HCT116 (cell line): ENCODE measurements around the gene F11R. TPM values are rescaled to one million over a fixed set of nuclear protein-coding genes. Genes with fewer than 3 reads are reported as not detected.
"Not testable (repeated sequence)": the region's sequence is repeated elsewhere in the genome, so short reads cannot be mapped to it uniquely, and the experiment has no call there.

ENCODE experiments used
- ATAC-seq: fragments of 200-7000 bp; cut with Tn5 transposase; 2 replicates; pipeline ENCODE4 v1.9.1; 2020; ENCODE audit warnings: mild to moderate bottlenecking, moderate library complexity
- BruUV-seq: library from RNA; stranded (reverse); fragments of 400-500 nt; replicated peaks from 2 replicates; lab custom pipeline; 2021; lab: Mats Ljungman, UMichigan
- CTCF ChIA-PET: fragments of 300-600 bp; sonication (Branson Sonifier 250); formaldehyde crosslinking; loops from one replicate; lab custom pipeline; 2021; ENCODE audit warnings: antibody characterized with exemption; lab: Charles Lee
- POLR2A ChIA-PET: fragments of 300-600, 350-600 bp; sonication (Branson Sonifier 250); formaldehyde crosslinking; loops from one replicate; lab custom pipeline; 2021; ENCODE audit warnings: antibody characterized with exemption; lab: Charles Lee
- RAD21 ChIA-PET, 2 experiments: fragments of 300-600 bp; sonication (Branson Sonifier 250); formaldehyde crosslinking; loops; one replicate each; lab custom pipeline; 2023; ENCODE audit warnings: low total read pairs in 2 of 2; ENCODE audit not compliant: uncharacterized antibody in 2 of 2, unreplicated experiment in 2 of 2, low non-redundant PET in 1 of 2; lab: Charles Lee
- DNase-seq: peaks from one replicate; pipeline ENCODE4 v3.0.0-alpha.2; 2010; ENCODE audit warnings: low read depth, low spot score
- H2AFZ ChIP-seq: fragments of 200-600 bp; shearing (Covaris generic), sonication (generic); 2 replicates; pipeline ENCODE4 v1.6.1; 2017; ENCODE audit warnings: low read depth, mixed run types, mixed read lengths, antibody characterized with exemption, low read length; ENCODE audit not compliant: poor library complexity, severe bottlenecking
- H3K27ac ChIP-seq: 2 replicates; pipeline ENCODE4 v1.5.1; 2012; ENCODE audit warnings: low read depth, low read length
- H3K27me3 ChIP-seq: fragments of 200-600 bp; sonication (generic); 2 replicates; pipeline ENCODE4 v1.6.1; 2016; ENCODE audit warnings: mixed run types, low read length, mixed read lengths; ENCODE audit not compliant: insufficient read depth
- H3K36me3 ChIP-seq, 2 experiments: fragments of 200-500 bp in 1 of 2; fragments of 200-600 bp in 1 of 2; sonication (Bioruptor generic) in 1 of 2; sonication (generic) in 1 of 2; 2 replicates each; pipeline versions ENCODE4 v1.5.1 to v1.6.1; 2014 to 2016; ENCODE audit warnings: low read length in 2 of 2, inconsistent platforms in 1 of 2, mixed read lengths in 1 of 2, mixed run types in 1 of 2; ENCODE audit not compliant: insufficient read depth in 2 of 2, control insufficient read depth in 1 of 2
- H3K4me1 ChIP-seq, 2 experiments: fragments of 200-600 bp in 1 of 2; sonication (generic) in 1 of 2; 2 replicates each; pipeline versions ENCODE4 v1.5.1 to v1.6.1; 2012 to 2017; ENCODE audit warnings: low read length in 2 of 2, inconsistent platforms in 1 of 2, mild to moderate bottlenecking in 1 of 2, mixed read lengths in 1 of 2, mixed run types in 1 of 2, moderate library complexity in 1 of 2; ENCODE audit not compliant: insufficient read depth in 2 of 2, control insufficient read depth in 1 of 2
- H3K4me2 ChIP-seq: fragments of 200-600 bp; sonication (generic); 2 replicates; pipeline ENCODE4 v1.6.1; 2017; ENCODE audit warnings: mixed run types, low read length, mixed read lengths
- H3K4me3 ChIP-seq, 2 experiments: fragments of 200-600 bp in 1 of 2; sonication (generic) in 1 of 2; replicated peaks in 1 of 2; 2 replicates each; pipeline ENCODE4 v1.5.1; 2011 to 2016; ENCODE audit warnings: low read length in 2 of 2, control low read depth in 1 of 2, low read depth in 1 of 2, mild to moderate bottlenecking in 1 of 2, mixed read lengths in 1 of 2, mixed run types in 1 of 2
- H3K79me2 ChIP-seq: fragments of 200-600 bp; sonication (generic); 2 replicates; pipeline ENCODE4 v1.6.1; 2017; ENCODE audit warnings: mild to moderate bottlenecking, mixed run types, low read length, moderate library complexity, mixed read lengths; ENCODE audit not compliant: insufficient read depth
- H3K9ac ChIP-seq: fragments of 200-600 bp; sonication (generic); 2 replicates; pipeline ENCODE4 v1.6.1; 2016; ENCODE audit warnings: low read length, mixed read lengths
- H3K9me2 ChIP-seq: fragments of 200-600 bp; sonication (generic), shearing (Covaris generic); 2 replicates; pipeline ENCODE4 v1.6.1; 2017; ENCODE audit warnings: mixed run types, mild to moderate bottlenecking, moderate library complexity; ENCODE audit not compliant: insufficient read depth
- H3K9me3 ChIP-seq, 2 experiments: fragments of 200-500 bp in 1 of 2; fragments of 200-600 bp in 1 of 2; sonication (Bioruptor generic) in 1 of 2; sonication (generic) in 1 of 2; 2 replicates each; pipeline ENCODE4 v1.6.1; 2014 to 2017; ENCODE audit warnings: low read length in 2 of 2, mixed read lengths in 2 of 2, inconsistent platforms in 1 of 2, low read depth in 1 of 2, mild to moderate bottlenecking in 1 of 2, mixed run types in 1 of 2, moderate library complexity in 1 of 2; ENCODE audit not compliant: control insufficient read depth in 1 of 2, insufficient read depth in 1 of 2
- H4K20me1 ChIP-seq: fragments of 200-600 bp; sonication (generic), shearing (Covaris generic); 2 replicates; pipeline ENCODE4 v1.6.1; 2017; ENCODE audit warnings: mixed run types, mild to moderate bottlenecking, moderate library complexity; ENCODE audit not compliant: insufficient read depth
- CBX3 ChIP-seq: IDR thresholded peaks from 2 replicates; pipeline ENCODE4 v1.6.1; 2012; ENCODE audit warnings: low read depth
- EGR1 ChIP-seq: IDR thresholded peaks from 2 replicates; pipeline ENCODE4 v1.6.1; 2012; ENCODE audit warnings: low read depth
- FOSL1 ChIP-seq: IDR thresholded peaks from 2 replicates; pipeline ENCODE4 v1.6.1; 2012; ENCODE audit warnings: low read depth
- JUND ChIP-seq: IDR thresholded peaks from 2 replicates; pipeline ENCODE4 v1.6.1; 2012
- SP1 ChIP-seq: IDR thresholded peaks from 2 replicates; pipeline ENCODE4 v1.6.1; 2012; ENCODE audit warnings: low read depth
- intact Hi-C: fragments of 100-400 bp; cut with micrococcal nuclease; formaldehyde crosslinking; loops from 2 replicates; pipeline ENCODE4 v1.10.0; 2022
- total RNA-seq: library from RNA; stranded (reverse); gene quantifications from one replicate; pipeline ENCODE4 v1.2.1, GENCODE V29; 2021; ENCODE audit not compliant: unreplicated experiment
- TF ChIP-seq, protein P1 (sequence below): IDR thresholded peaks from 2 replicates; pipeline ENCODE4 v1.6.1; 2012

The F11R gene
- total RNA-seq, 1 experiment from 2014 or later: 86.7 TPM

DNA sequence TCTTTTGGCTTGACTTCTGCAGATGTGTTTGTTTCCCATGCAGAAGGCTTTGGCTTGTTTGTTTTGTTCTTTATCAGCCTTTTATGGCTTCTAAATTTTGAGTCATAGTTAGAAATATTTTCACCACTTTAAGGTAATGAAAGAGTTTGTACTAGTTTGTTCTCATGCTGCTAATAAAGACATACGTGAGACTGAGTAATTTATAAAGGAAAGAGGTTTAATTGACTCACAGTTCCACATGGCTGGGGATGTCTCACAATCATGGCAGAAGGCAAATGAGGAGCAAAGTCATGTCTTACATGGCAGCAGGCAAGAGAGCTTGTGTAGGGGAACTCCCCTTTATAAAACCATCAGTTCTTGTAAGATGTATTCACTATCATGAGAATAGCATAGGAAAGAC, 6.0 kb upstream of the F11R start:
- H3K36me3 ChIP-seq, DNase-seq, H2AFZ ChIP-seq, H3K4me3 ChIP-seq, H3K9ac ChIP-seq, H3K4me2 ChIP-seq, H3K27me3 ChIP-seq, H3K79me2 ChIP-seq, BruUV-seq, RAD21 ChIA-PET, H3K27ac ChIP-seq, H4K20me1 ChIP-seq, H3K9me3 ChIP-seq, intact Hi-C loops, POLR2A ChIA-PET, CTCF ChIA-PET, ATAC-seq, H3K9me2 ChIP-seq: not testable (repeated sequence)
- peaks cover 11 to 22% of the 10 kb centered on the region in 2 experiments for H3K4me1 ChIP-seq

DNA sequence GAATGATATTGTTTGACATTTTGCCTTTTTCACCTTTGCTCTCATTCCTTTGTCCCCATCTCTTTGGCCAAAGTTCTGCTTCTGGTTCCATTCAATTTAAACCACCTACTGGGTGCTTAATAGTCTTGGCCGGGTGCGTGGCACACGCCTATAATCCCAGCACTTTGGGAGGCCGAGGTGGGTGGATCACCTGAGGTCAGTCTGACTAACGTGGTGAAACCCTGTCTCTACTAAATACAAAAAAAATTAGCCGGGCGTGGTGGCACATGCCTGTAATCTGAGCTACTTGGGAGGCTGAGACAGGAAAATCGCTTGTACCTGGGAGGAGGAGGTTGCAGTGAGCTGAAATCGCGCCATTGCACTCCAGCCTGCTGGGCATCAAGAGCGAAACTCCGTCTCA, 1.5 kb upstream of the F11R start:
- CTCF ChIA-PET: interaction anchor here (0.6 to 3.0 kb wide), 3 partner anchors 16 to 28 kb away, joined by 3 to 19 read pairs (median 5); partner anchors contain the start of gene TSTD1
- not testable (repeated sequence) for H3K9me2 ChIP-seq, H4K20me1 ChIP-seq, H3K36me3 ChIP-seq, DNase-seq, BruUV-seq, ATAC-seq, H3K27me3 ChIP-seq, H2AFZ ChIP-seq
- Histone ChIP-seq H3K4me3 (peak overlapping the region; percentile 67 to 96), H3K27ac (peak overlapping the region; percentile 68), H3K79me2 (peaks cover 35% of the 10 kb centered on the region), H3K4me1 (peaks cover 18 to 49% of the 10 kb centered on the region in 2 experiments)
- POLR2A ChIA-PET: interaction anchor here (0.6 to 3.0 kb wide), 6 partner anchors 10 to 95 kb away, joined by 4 to 24 read pairs (median 11); partner anchors contain the start of genes NIT1, PFDN2 and TSTD1
- TF ChIP-seq EGR1 (peak; percentile 47), CBX3 (peak; percentile 59; the same call in 1 of the 2 replicates), SP1 (peak; percentile 14; the same call in 1 of the 2 replicates), JUND (0 out of 2 replicates have a peak, but pooled peaks have one; percentile 0), FOSL1 (0 out of 2 replicates have a peak, but pooled peaks have one; percentile 5)
- TF ChIP-seq, protein P1, sequence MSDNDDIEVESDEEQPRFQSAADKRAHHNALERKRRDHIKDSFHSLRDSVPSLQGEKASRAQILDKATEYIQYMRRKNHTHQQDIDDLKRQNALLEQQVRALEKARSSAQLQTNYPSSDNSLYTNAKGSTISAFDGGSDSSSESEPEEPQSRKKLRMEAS: peak; percentile 64
- TF ChIP-seq, all 23 proteins: peak for 6; not testable (repeated sequence) for 17
- intact Hi-C loops: loop anchor here (5.0 kb wide), 2 partner anchors 75 to 130 kb away; partner anchors contain the start of genes KLHDC9 and UFC1
- RAD21 ChIA-PET, H3K9me3 ChIP-seq: not testable (repeated sequence)
- peak overlapping the region; percentile 77 for H3K4me2 ChIP-seq
- H3K9ac ChIP-seq: peak overlapping the region; percentile 98
